Activated CD4-positive, CD25-positive, alpha-beta regulatory T cell treated with anti-CD3 and anti-CD28 coated beads, Interleukin-2, amount 50 U/mL, for 24 hours (primary cell): ENCODE measurements around the gene ABCB8.

Experiments
- ATAC-seq, 2 donors: fragments of 150-1000 bp; cut with Tn5 transposase; one replicate each; pipeline ENCODE4 v1.10.0; 2021; ENCODE audit warnings: mild to moderate bottlenecking in 1 of 2, moderate library complexity in 1 of 2

Gene ABCB8

GRCh38 chr7:151088856-151089699 is 60.8 kb downstream of the ABCB8 start:
- ATAC-seq, result no peak

- no peak for ATAC-seq
These were observed 61.9 kb downstream of the ABCB8 start for GRCh38 chr7:151089893-151090730.

- no peak for ATAC-seq
These were observed 62.8 kb downstream of the ABCB8 start for GRCh38 chr7:151091003-151091402.

GRCh38 chr7:151091431-151091830 is 63.2 kb downstream of the ABCB8 start:
- no peak for ATAC-seq

GRCh38 chr7:151091988-151092387 is 63.7 kb downstream of the ABCB8 start:
- no peak for ATAC-seq

GRCh38 chr7:151093748-151094147 is 65.5 kb downstream of the ABCB8 start:
- ATAC-seq, result no peak

- ATAC-seq, result no peak
These were observed 66.4 kb downstream of the ABCB8 start for GRCh38 chr7:151094675-151095074.

- no peak for ATAC-seq
These were observed 67.0 kb downstream of the ABCB8 start for GRCh38 chr7:151095123-151095797.

- no peak for ATAC-seq
These were observed 67.7 kb downstream of the ABCB8 start for GRCh38 chr7:151095828-151096475.
